Renal cortex interstitium (tissue), 11 donors: ENCODE data around the gene HERC6. TPM values are rescaled to one million over a fixed set of nuclear protein-coding genes. Genes with fewer than 3 reads are reported as not detected.

Source experiments
- DNase-seq, 11 donors: peaks; one replicate each; pipeline ENCODE4 v3.0.0-alpha.2; 2013; ENCODE audit warnings: low read depth in 9 of 11, low spot score in 4 of 11; ENCODE audit errors: extremely low read depth in 1 of 11
- polyA plus RNA-seq, 3 donors: library from polyadenylated mRNA; unstranded; fragments of 120-200 nt; gene quantifications; one replicate each; pipeline ENCODE4 v1.2.1, GENCODE V29; 2013; ENCODE audit not compliant: insufficient read length in 3 of 3

The HERC6 gene
- polyA plus RNA-seq, 3 donors, result 7.4 to 12.8 (median 9.3) TPM

GRCh38 chr4:88477229-88477860 lies 98.7 kb downstream of the HERC6 start:
- no peak for DNase-seq

DNA sequence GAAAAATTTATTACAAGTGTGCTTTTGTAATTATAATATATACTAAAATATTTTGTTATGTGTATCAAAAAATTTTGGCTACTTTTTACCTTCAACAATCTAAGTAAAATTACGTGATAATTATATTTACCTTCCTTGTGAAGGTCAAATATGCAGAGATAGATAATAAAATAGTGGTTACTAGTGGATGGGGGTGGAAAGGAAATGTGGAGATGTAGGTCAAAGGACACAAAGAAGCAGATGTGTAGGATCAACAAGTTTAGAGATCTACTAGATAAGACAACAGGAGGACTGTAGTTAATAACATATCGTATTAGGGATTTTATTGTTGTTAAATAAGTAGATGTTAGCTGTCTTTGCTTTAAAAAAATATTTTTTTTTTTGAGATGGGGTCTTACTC lies 99.6 kb downstream of the HERC6 start:
- no peak for DNase-seq

GRCh38 chr4:88481537-88481936 lies 102.9 kb downstream of the HERC6 start:
- DNase-seq, result peak in 4 of 11 donors; percentile 16 to 31 (median 24)

GRCh38 chr4:88489100-88489761 lies 110.6 kb downstream of the HERC6 start:
- no peak for DNase-seq

Other genes with a start within 250 kb of the HERC6 start
- gene ABCG2, start 220.2 kb upstream of the HERC6 start, polyA plus RNA-seq, result 1 to 10 TPM; 6.5 to 6.8 (median 6.8) TPM
- gene PPM1K, start 94.3 kb upstream of the HERC6 start, polyA plus RNA-seq, result 10 to 100 TPM; 14.7 to 23.9 (median 17.5) TPM
- gene HERC5, start 78.3 kb downstream of the HERC6 start, polyA plus RNA-seq, result 1 to 10 TPM; 4.8 to 6.0 (median 4.8) TPM
- gene PYURF, start 144.9 kb downstream of the HERC6 start, polyA plus RNA-seq, result 100 to 1,000 TPM; 105 to 127 (median 119) TPM
- gene HERC3, start 213.6 kb downstream of the HERC6 start, polyA plus RNA-seq, result 10 to 100 TPM; 13.9 to 15.7 (median 14.4) TPM